ENCODE data around the gene C5orf24.

DNA sequence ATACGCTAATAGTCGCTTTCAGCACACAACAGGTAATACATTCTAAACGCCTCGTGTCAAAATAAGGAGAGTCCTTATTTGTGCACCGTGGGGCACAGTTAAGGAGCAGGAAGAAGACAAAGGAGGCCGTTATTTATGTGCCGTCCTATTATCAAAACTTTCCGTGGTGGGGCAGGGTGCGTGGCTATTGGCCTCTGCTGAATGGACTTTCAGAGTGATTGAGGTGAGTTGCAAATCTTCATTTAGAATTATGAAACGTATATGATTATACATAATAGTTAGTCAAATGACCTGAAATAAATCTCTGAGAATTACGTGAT, 833 bp downstream of the C5orf24 start:
- TF ChIP-seq ARNTL (CRISPR knock-in tag; IDR thresholded peaks at IDR 0.05; ENCODE audit: borderline replicate concordance, low read depth) (no peak), PPARA (CRISPR knock-in tag; IDR thresholded peaks at IDR 0.05; ENCODE audit: borderline replicate concordance) (no peak), PATZ1 (CRISPR knock-in tag; IDR thresholded peaks at IDR 0.05; ENCODE audit: borderline replicate concordance) (no peak), BACH2 (CRISPR knock-in tag; IDR thresholded peaks at IDR 0.05; ENCODE audit: borderline replicate concordance) (no peak), SNAI2 (CRISPR knock-in tag; IDR thresholded peaks at IDR 0.05) (no peak), GLIS3 (CRISPR knock-in tag; IDR thresholded peaks at IDR 0.05) (no peak), CSRNP3 (CRISPR knock-in tag; IDR thresholded peaks at IDR 0.05) (no peak), ZC3H10 (CRISPR knock-in tag; IDR thresholded peaks at IDR 0.05) (no peak), RARB (CRISPR knock-in tag; IDR thresholded peaks at IDR 0.05) (no peak), ZNF8 (CRISPR knock-in tag; IDR thresholded peaks at IDR 0.05) (no peak)
- TF ChIP-seq, protein P1, sequence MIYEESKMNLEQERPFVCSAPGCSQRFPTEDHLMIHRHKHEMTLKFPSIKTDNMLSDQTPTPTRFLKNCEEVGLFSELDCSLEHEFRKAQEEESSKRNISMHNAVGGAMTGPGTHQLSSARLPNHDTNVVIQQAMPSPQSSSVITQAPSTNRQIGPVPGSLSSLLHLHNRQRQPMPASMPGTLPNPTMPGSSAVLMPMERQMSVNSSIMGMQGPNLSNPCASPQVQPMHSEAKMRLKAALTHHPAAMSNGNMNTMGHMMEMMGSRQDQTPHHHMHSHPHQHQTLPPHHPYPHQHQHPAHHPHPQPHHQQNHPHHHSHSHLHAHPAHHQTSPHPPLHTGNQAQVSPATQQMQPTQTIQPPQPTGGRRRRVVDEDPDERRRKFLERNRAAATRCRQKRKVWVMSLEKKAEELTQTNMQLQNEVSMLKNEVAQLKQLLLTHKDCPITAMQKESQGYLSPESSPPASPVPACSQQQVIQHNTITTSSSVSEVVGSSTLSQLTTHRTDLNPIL (CRISPR knock-in tag; IDR thresholded peaks at IDR 0.05; ENCODE audit: low read depth): no peak
